CD4-positive, alpha-beta T cell (primary cell): ENCODE data around the gene COL28A1. TPM values are rescaled to one million over a fixed set of nuclear protein-coding genes. Genes with fewer than 3 reads are reported as not detected.
A peak's percentile ranks its signal among the peaks of the same experiment; 100 is the strongest.

Experiments
- ATAC-seq: fragments of 200-7000 bp; cut with Tn5 transposase; one replicate; pipeline ENCODE4 v1.10.0; 2022; ENCODE audit warnings: mild to moderate bottlenecking; ENCODE audit not compliant: poor library complexity
- CTCF ChIA-PET: fragments of 350-600 bp; sonication (Branson Sonifier 250); formaldehyde crosslinking; loops from one replicate; lab custom pipeline; 2021; ENCODE audit warnings: antibody characterized with exemption, inconsistent platforms; lab: Charles Lee
- POLR2A ChIA-PET: fragments of 350-600 bp; sonication (Branson Sonifier 250); formaldehyde crosslinking; loops from one replicate; lab custom pipeline; 2021; ENCODE audit warnings: antibody characterized with exemption, inconsistent platforms; lab: Charles Lee
- DNase-seq, 14 experiments: peaks; one replicate each; pipeline ENCODE4 v3.0.0-alpha.2; 2013 to 2020; ENCODE audit warnings: mixed read lengths in 2 of 14
- H3K27ac ChIP-seq, 2 donors: one replicate each; pipeline versions ENCODE4 v1.5.1 to v1.7.0; 2013; ENCODE audit warnings: low read length in 2 of 2, low read depth in 1 of 2, mild to moderate bottlenecking in 1 of 2
- H3K27me3 ChIP-seq, 2 experiments: 1 replicate in 1 of 2; 2 replicates in 1 of 2; pipeline versions ENCODE4 v1.6.1 to v1.7.0; 2013; ENCODE audit warnings: low read length in 2 of 2, control low read depth in 1 of 2, mild to moderate bottlenecking in 1 of 2, moderate library complexity in 1 of 2; ENCODE audit not compliant: insufficient read depth in 2 of 2, control insufficient read depth in 1 of 2
- H3K36me3 ChIP-seq: one replicate; pipeline ENCODE4 v1.6.1; 2013; ENCODE audit warnings: low read length, control low read depth; ENCODE audit not compliant: insufficient read depth
- H3K4me1 ChIP-seq: one replicate; pipeline ENCODE4 v1.6.1; 2013; ENCODE audit warnings: low read length, control low read depth; ENCODE audit not compliant: insufficient read depth
- H3K4me3 ChIP-seq: one replicate; pipeline ENCODE4 v1.5.1; 2013; ENCODE audit warnings: mild to moderate bottlenecking, low read length, moderate library complexity
- H3K9me3 ChIP-seq, 2 experiments: 1 replicate in 1 of 2; 2 replicates in 1 of 2; pipeline versions ENCODE4 v1.6.1 to v1.7.0; 2013; ENCODE audit warnings: low read length in 2 of 2, mild to moderate bottlenecking in 2 of 2, control low read depth in 1 of 2, moderate library complexity in 1 of 2; ENCODE audit not compliant: control insufficient read depth in 1 of 2, insufficient read depth in 1 of 2
- H3K27ac Mint-ChIP-seq: one replicate; pipeline ENCODE4 v1.8.0; 2020; ENCODE audit warnings: mixed read lengths
- H3K27me3 Mint-ChIP-seq: one replicate; pipeline ENCODE4 v1.8.0; 2021; ENCODE audit warnings: mixed read lengths
- H3K36me3 Mint-ChIP-seq: one replicate; pipeline ENCODE4 v1.8.0; 2021; ENCODE audit warnings: low read depth, mixed read lengths
- H3K4me1 Mint-ChIP-seq: one replicate; pipeline ENCODE4 v1.8.0; 2021; ENCODE audit warnings: low read depth, mixed read lengths
- H3K4me3 Mint-ChIP-seq: one replicate; pipeline ENCODE4 v1.8.0; 2020; ENCODE audit warnings: mild to moderate bottlenecking, mixed read lengths
- H3K9me3 Mint-ChIP-seq: one replicate; pipeline ENCODE4 v1.8.0; 2020; ENCODE audit warnings: mixed read lengths
- CTCF ChIP-seq: fragments of 200-600 bp; IDR thresholded peaks from one replicate; pipeline ENCODE4 v1.8.0; 2022; ENCODE audit warnings: antibody characterized with exemption, mild to moderate bottlenecking
- intact Hi-C, 2 experiments: fragments of 100-400 bp; cut with DNase I in 1 of 2; cut with micrococcal nuclease in 1 of 2; formaldehyde crosslinking; loops; one replicate each; pipeline versions ENCODE4 v1.15.1 to v1.9.0; 2023 to 2025; cut with DNase I, micrococcal nuclease
- total RNA-seq, 174 experiments: library from RNA in 2 of 174; stranded (reverse) in 2 of 174; gene quantifications; one replicate each; pipeline ENCODE4 v1.2.3 and lab custom pipeline; 2021 to 2026

COL28A1 gene
- total RNA-seq, 2 experiments from 2014 or later, result 0.22 TPM; not detected in 1

- Histone ChIP-seq H3K27ac (no peak overlapping the region), H3K4me3 (no peak overlapping the region), H3K4me1 (no peaks in the 10 kb centered on the region), H3K36me3 (no peaks in the 10 kb centered on the region), H3K9me3 (no peaks in the 10 kb centered on the region), H3K27me3 (no peaks in the 10 kb centered on the region)
- ChIA-PET CTCF (no interaction called here), POLR2A (no interaction called here)
- no peaks in the 10 kb centered on the region for H3K9me3 Mint-ChIP-seq
- intact Hi-C loops, result no loop called here
- no peak for DNase-seq
- H3K4me1 Mint-ChIP-seq, result no peaks in the 10 kb centered on the region
- no peak for TF ChIP-seq CTCF
- H3K27me3 Mint-ChIP-seq, result peaks cover 14% of the 10 kb centered on the region
- no peak overlapping the region for H3K4me3 Mint-ChIP-seq
- no peak overlapping the region for H3K27ac Mint-ChIP-seq
- ATAC-seq, result no peak
- no peaks in the 10 kb centered on the region for H3K36me3 Mint-ChIP-seq
These were observed 108.3 kb downstream of the COL28A1 start for GRCh38 chr7:7427363-7427762.

GRCh38 chr7:7426676-7427075 is 109.0 kb downstream of the COL28A1 start:
- H3K4me3 Mint-ChIP-seq, result no peak overlapping the region
- CTCF ChIA-PET, result no interaction called here
- H3K9me3 ChIP-seq, result no peaks in the 10 kb centered on the region

GRCh38 chr7:7425321-7425720 is 110.4 kb downstream of the COL28A1 start:
- Mint-ChIP-seq H3K4me1 (no peaks in the 10 kb centered on the region), H3K36me3 (no peaks in the 10 kb centered on the region), H3K27ac (no peak overlapping the region), H3K4me3 (peak overlapping the region; percentile 50), H3K9me3 (no peaks in the 10 kb centered on the region), H3K27me3 (no peaks in the 10 kb centered on the region)
- no peak overlapping the region for H3K27ac ChIP-seq
- H3K27me3 ChIP-seq, result no peaks in the 10 kb centered on the region
- POLR2A ChIA-PET, result no interaction called here
- intact Hi-C loops, result no loop called here
- CTCF ChIA-PET, result no interaction called here
- no peaks in the 10 kb centered on the region for H3K9me3 ChIP-seq
- DNase-seq (no peak), ATAC-seq (no peak)
- H3K4me3 ChIP-seq, result no peak overlapping the region
- no peaks in the 10 kb centered on the region for H3K4me1 ChIP-seq
- H3K36me3 ChIP-seq, result no peaks in the 10 kb centered on the region
- TF ChIP-seq CTCF, result no peak

More at GRCh38 chr7:7426676-7427075, 109.0 kb downstream of the COL28A1 start:
- Mint-ChIP-seq H3K9me3 (no peaks in the 10 kb centered on the region), H3K4me1 (no peaks in the 10 kb centered on the region), H3K27me3 (peaks cover 7% of the 10 kb centered on the region), H3K27ac (no peak overlapping the region), H3K36me3 (no peaks in the 10 kb centered on the region)
- H3K4me3 ChIP-seq, result no peak overlapping the region
- ATAC-seq (no peak), DNase-seq (no peak)
- no peaks in the 10 kb centered on the region for H3K36me3 ChIP-seq
- POLR2A ChIA-PET, result no interaction called here
- H3K27me3 ChIP-seq, result no peaks in the 10 kb centered on the region
- H3K4me1 ChIP-seq, result no peaks in the 10 kb centered on the region
- intact Hi-C loops, result no loop called here
- no peak for TF ChIP-seq CTCF
- no peak overlapping the region for H3K27ac ChIP-seq
